IPS-18a (cell line): ENCODE data around the gene LILRA1.
"Not testable (repeated sequence)": the region's sequence is repeated elsewhere in the genome, so short reads cannot be mapped to it uniquely, and the experiment has no call there.

ENCODE experiments used
- H3K27ac ChIP-seq: one replicate; pipeline ENCODE4 v1.5.1; 2013; ENCODE audit warnings: low read length
- H3K27me3 ChIP-seq: one replicate; pipeline ENCODE4 v1.6.1; 2013; ENCODE audit warnings: mild to moderate bottlenecking, low read length; ENCODE audit not compliant: control insufficient read depth, insufficient read depth
- H3K36me3 ChIP-seq: one replicate; pipeline ENCODE4 v1.6.1; 2013; ENCODE audit warnings: low read depth, low read length; ENCODE audit not compliant: control insufficient read depth
- H3K4me1 ChIP-seq: one replicate; pipeline ENCODE4 v1.6.1; 2013; ENCODE audit warnings: low read depth, low read length; ENCODE audit not compliant: control insufficient read depth
- H3K4me3 ChIP-seq: one replicate; pipeline ENCODE4 v1.5.1; 2013; ENCODE audit warnings: low read length
- H3K9ac ChIP-seq: one replicate; pipeline ENCODE4 v1.6.1; 2013; ENCODE audit warnings: mild to moderate bottlenecking, low read length, moderate library complexity
- H3K9me3 ChIP-seq: one replicate; pipeline ENCODE4 v1.6.1; 2013; ENCODE audit warnings: low read depth, low read length; ENCODE audit not compliant: control insufficient read depth

The LILRA1 gene

DNA sequence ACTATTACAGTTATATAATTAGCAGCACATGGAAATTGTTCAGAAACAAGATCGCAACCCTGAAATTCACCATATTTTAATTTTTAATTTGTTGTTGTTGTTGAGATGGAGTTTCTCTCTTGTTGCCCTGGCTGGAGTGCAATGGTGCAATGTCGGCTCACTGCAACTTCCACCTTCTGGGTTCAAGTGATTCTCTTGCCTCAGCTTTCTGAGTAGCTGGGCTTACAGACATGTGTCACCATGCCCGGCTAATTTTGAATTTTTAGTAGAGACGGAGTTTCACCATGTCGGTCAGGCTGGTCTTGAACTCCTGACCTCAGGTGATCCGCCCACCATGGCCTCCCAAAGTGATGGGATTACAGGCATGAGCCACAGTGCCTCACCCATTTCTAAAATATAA lies 30.2 kb upstream of the LILRA1 start:
- not testable (repeated sequence) for H3K9ac ChIP-seq

DNA sequence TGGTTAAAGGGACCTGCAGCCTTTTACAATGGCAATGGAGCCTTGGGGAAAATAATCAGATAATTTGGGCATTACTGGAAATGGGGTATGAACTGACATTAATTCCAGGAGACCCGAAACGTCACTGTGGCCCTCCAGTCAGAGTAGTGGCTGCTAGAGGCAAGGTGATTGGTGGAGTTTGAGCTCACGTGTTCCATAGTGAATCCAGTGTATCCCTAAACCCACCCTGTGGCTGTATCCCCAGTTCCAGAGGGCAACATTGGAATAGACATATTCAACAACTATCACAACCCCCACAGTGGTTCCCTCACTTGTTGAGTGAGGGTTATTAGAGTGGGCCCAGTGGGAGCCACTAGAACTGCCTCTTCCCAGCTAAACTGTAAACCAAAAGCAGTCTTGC lies 23.1 kb upstream of the LILRA1 start:
- Histone ChIP-seq H3K27ac (no peak overlapping the region), H3K9me3 (peaks cover 55% of the 10 kb centered on the region), H3K4me1 (no peaks in the 10 kb centered on the region), H3K27me3 (no peaks in the 10 kb centered on the region), H3K36me3 (no peaks in the 10 kb centered on the region), H3K4me3 (no peak overlapping the region), H3K9ac (no peak overlapping the region)

More for the DNA sequence above, 30.2 kb upstream of the LILRA1 start:
- peaks cover 58% of the 10 kb centered on the region for H3K9me3 ChIP-seq
- H3K27me3 ChIP-seq, H3K36me3 ChIP-seq, H3K27ac ChIP-seq, H3K4me3 ChIP-seq, H3K4me1 ChIP-seq: not testable (repeated sequence)

DNA sequence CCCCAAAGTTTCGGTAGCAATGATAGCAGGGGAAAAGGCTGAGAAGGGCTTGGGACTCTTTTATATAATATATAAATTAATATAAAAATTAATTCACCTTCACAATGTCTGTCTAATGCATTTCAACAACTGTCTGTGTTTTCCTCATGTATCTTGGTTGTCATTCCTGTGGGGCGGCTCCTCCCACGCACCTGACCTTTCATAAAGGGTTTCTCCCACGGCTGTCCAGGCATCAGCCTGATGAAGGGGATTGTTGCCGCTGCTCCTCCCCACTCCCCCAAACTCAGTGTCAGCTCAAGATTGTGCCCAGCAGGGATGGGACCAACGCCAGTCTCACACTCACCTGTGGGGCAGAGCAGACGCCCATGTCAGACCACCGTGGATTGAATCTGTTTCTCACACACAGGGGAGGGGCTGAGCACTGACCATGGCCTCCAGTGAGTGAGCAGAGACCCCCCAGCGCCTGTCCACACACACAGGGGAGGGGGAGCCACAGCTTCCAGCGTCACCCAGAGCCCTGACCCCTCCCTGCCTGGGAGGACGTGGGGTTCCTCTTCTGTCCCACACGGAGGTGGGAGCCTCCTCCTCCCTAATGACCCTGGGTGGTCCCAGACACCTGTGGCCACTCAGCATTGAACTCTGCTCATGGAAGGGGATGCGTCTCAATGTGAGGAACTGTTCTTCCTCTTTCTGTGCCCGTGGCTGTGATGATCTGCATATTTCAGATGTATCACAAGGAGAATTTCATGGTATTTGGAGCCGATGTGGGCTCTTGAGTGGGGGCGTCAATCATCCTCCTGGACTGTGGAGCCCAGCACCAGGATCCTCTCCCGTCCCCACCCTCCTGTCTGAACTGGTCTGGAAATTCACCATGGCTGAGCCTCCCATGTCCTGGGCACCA lies 21.5 kb upstream of the LILRA1 start:
- H3K4me3 ChIP-seq, result not testable (repeated sequence)

DNA sequence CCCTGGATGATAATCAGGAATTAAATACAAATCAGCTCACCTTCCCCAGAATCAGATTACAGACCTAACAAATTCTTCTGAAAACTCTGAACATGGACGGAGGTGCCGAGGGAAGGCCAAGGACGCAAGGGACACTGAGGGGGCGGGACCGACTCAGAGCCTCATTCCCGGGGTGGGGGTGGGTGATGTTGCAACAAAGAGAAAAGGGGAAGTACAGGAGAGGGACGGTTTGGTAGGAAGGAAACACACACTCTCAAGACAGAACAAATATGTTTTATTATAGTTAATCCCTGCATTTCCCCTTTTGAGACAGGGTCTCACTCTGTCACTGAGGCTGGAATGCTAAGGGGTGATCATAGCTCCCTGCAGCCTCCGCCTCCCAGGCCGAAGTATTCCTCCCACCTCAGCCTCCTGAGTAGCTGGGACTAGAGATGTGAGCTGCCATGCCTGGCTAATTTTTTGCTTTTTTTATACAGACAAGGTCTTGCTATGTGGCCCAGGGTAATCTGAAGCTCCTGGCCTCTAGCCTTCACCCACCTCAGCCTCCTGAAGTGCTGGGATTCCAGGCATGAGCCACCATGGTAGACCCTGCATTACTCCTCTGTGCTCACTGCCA lies 20.6 kb upstream of the LILRA1 start:
- Histone ChIP-seq H3K9ac (no peak overlapping the region), H3K9me3 (peaks cover 38% of the 10 kb centered on the region), H3K36me3 (no peaks in the 10 kb centered on the region), H3K4me1 (no peaks in the 10 kb centered on the region), H3K27ac (no peak overlapping the region), H3K27me3 (no peaks in the 10 kb centered on the region), H3K4me3 (no peak overlapping the region)

More for the DNA sequence above, 21.5 kb upstream of the LILRA1 start:
- H3K9ac ChIP-seq, H3K27me3 ChIP-seq, H3K27ac ChIP-seq, H3K36me3 ChIP-seq, H3K4me1 ChIP-seq: not testable (repeated sequence)
- peaks cover 44% of the 10 kb centered on the region for H3K9me3 ChIP-seq

DNA sequence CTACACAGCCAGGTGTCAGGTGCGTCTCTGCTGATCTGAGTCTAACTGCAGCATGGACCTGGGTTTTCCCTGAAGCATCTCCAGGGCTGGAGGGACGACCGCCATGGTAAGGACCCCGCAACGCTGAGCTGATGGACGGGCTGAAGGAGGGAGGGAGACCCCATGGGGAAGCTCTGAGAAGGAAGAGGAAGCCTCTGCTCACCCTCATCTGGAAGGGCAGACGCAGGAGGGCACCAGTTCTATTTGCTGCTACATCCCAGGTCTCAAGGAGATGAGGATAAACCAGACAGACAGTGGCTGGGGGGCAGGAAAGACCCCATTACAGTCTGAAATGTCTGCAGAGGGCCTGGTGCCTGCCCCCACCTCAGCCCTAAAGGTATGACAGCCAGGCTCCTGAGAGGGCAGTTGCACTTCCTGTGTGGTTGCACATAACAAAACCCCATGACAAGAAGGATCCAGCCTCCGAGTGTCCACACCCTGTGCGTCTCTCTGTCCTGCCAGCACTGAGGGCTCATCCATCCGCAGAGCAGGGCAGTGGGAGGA lies 20.0 kb upstream of the LILRA1 start, which contains the start of gene LILRA2:
Gene LILRA2 (plus strand): TSS at position 461 of the 543 bp plus-strand sequence. CDS start 89 bp downstream, outside the sequence.
- Histone ChIP-seq H3K36me3 (no peaks in the 10 kb centered on the region), H3K27ac (no peak within 1 kb of the TSS), H3K9me3 (peaks cover 32% of the 10 kb centered on the region), H3K27me3 (no peaks in the 10 kb centered on the region), H3K4me1 (no peaks in the 10 kb centered on the region), H3K9ac (no peak within 1 kb of the TSS), H3K4me3 (no peak within 1 kb of the TSS)

DNA sequence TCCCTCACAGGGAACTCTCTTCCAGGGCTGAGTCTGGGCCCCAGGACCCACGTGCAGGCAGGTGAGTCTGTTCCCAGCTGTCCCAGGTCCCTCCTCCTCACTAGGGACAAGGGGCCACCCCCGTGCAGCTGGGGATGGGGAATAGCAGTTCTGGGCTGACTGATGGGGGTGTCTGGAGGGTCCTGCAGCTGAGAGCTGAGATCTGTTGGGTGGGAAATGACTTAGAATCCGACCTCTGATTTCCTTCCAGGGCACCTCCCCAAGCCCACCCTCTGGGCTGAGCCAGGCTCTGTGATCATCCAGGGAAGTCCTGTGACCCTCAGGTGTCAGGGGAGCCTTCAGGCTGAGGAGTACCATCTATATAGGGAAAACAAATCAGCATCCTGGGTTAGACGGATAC lies 19.4 kb upstream of the LILRA1 start:
- Histone ChIP-seq H3K4me1 (no peaks in the 10 kb centered on the region), H3K9ac (no peak overlapping the region), H3K9me3 (peaks cover 25% of the 10 kb centered on the region), H3K27me3 (no peaks in the 10 kb centered on the region), H3K27ac (no peak overlapping the region), H3K4me3 (no peak overlapping the region), H3K36me3 (no peaks in the 10 kb centered on the region)

DNA sequence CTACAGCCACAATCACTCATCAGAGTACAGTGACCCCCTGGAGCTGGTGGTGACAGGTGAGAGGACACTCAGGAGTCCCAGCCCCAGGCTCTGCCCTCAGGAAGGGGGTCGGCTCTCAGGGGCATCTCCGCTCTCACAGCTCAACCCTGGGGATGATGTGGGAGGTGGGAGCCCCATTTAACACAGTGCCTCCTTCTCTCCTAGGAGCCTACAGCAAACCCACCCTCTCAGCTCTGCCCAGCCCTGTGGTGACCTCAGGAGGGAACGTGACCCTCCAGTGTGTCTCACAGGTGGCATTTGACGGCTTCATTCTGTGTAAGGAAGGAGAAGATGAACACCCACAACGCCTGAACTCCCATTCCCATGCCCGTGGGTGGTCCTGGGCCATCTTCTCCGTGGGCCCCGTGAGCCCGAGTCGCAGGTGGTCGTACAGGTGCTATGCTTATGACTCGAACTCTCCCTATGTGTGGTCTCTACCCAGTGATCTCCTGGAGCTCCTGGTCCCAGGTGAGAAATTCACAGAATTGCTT lies 18.8 kb upstream of the LILRA1 start:
- no peak overlapping the region for H3K4me3 ChIP-seq
- H3K36me3 ChIP-seq, result no peaks in the 10 kb centered on the region
- H3K9me3 ChIP-seq, result peaks cover 20% of the 10 kb centered on the region
- H3K27me3 ChIP-seq, result no peaks in the 10 kb centered on the region
- no peak overlapping the region for H3K27ac ChIP-seq
- H3K9ac ChIP-seq, result no peak overlapping the region
- no peaks in the 10 kb centered on the region for H3K4me1 ChIP-seq

DNA sequence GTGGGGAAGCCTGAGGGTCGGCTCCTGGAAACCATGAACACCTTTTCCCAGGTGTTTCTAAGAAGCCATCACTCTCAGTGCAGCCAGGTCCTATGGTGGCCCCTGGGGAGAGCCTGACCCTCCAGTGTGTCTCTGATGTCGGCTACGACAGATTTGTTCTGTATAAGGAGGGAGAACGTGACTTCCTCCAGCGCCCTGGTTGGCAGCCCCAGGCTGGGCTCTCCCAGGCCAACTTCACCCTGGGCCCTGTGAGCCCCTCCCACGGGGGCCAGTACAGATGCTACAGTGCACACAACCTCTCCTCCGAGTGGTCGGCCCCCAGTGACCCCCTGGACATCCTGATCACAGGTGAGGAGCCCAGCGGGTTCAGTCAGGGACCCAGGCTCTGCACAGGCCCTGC lies 18.2 kb upstream of the LILRA1 start:
- H3K9me3 ChIP-seq, result peaks cover 14% of the 10 kb centered on the region
- not testable (repeated sequence) for H3K9ac ChIP-seq, H3K27me3 ChIP-seq, H3K36me3 ChIP-seq, H3K4me3 ChIP-seq, H3K27ac ChIP-seq, H3K4me1 ChIP-seq

DNA sequence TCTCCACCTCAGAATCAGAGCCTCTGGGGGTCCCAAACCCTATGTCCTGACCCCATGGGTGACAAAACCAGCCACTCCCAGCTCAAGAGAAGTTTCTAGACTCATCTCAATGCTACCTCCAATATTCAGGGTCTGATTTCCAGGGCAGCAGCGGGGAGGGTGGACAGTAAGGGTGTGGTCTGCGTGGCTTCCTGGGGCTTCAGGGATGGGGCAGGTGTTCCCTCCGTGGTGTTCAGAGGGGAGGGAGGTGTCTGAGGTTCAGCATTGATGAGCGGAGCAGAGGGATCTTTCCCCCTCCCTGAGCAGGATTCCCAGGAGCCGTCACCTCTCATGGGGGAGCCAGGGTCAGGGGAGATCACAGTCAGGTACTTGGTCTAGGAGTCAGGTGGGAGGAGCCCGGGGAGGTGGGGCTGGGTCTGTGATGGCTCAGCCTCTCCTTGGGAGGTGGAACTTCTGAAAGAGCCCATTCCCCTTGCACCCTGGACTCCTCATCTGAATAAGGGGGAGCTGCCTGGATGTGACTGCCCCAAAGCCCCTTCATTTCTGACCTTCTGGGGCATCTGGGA lies 16.9 kb upstream of the LILRA1 start:
- Histone ChIP-seq H3K27me3 (no peaks in the 10 kb centered on the region), H3K27ac (no peak overlapping the region), H3K9me3 (peaks cover 12% of the 10 kb centered on the region), H3K4me3 (no peak overlapping the region), H3K9ac (no peak overlapping the region), H3K36me3 (no peaks in the 10 kb centered on the region), H3K4me1 (no peaks in the 10 kb centered on the region)

DNA sequence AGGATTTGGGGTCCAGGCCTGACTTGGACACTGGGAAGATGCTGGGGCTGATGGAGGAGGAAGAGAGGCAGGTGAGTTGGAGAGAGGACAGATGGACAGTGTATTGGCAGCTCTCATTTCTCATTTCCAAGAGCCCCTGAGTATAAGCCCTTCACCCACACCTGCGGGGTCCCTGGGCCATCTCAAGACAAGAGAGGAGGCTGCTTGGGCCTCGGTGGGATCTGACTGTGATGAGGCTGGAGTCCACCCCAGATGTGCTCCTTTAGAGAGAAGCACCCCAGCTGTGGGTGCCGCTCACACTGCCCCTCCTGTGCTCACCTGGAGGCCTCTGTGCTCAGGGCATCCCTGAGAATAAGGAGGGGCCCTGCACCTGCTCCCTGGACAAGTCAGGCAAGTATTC lies 16.1 kb upstream of the LILRA1 start:
- Histone ChIP-seq H3K27ac (no peak overlapping the region), H3K4me3 (no peak overlapping the region), H3K9ac (no peak overlapping the region), H3K36me3 (no peaks in the 10 kb centered on the region), H3K9me3 (peaks cover 12% of the 10 kb centered on the region), H3K27me3 (no peaks in the 10 kb centered on the region), H3K4me1 (no peaks in the 10 kb centered on the region)

DNA sequence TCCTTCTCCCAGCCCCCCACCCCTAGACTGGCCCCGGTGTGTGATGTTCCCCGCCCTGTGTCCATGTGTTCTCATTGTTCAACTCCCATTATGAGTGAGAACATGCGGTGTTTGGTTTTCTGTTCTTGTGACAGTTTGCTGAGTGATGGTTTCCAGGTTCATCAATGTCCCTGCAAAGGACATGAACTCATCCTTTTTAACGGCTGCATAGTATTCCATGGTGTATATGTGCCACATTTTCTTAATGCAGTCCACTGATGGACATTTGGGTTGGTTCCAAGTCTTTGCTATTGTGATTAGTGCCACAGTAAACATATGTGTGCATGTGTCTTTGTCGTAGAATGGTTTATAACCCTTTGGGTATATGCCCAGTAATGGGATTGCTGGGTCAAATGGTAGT lies 15.2 kb upstream of the LILRA1 start:
- H3K27me3 ChIP-seq, H3K27ac ChIP-seq, H3K9ac ChIP-seq, H3K4me3 ChIP-seq, H3K36me3 ChIP-seq, H3K4me1 ChIP-seq: not testable (repeated sequence)
- peaks cover 15% of the 10 kb centered on the region for H3K9me3 ChIP-seq
